HepG2 (cell line): ENCODE results near the gene UQCC2. TPM values are rescaled to one million over a fixed set of nuclear protein-coding genes. Genes with fewer than 3 reads are reported as not detected.

Experiments
- ATAC-seq: fragments of 200-7000 bp; cut with Tn5 transposase; 3 replicates; pipeline ENCODE4 v1.9.1; 2020; ENCODE audit warnings: mild to moderate bottlenecking, moderate library complexity
- BruUV-seq: library from RNA; stranded (reverse); fragments of 400-500 nt; replicated peaks from 2 replicates; lab custom pipeline; 2021; lab: Mats Ljungman, UMichigan
- CTCF ChIA-PET: fragments of 300-600 bp; formaldehyde crosslinking; extraction: SDS; loops from one replicate; lab custom pipeline; 2021; ENCODE audit warnings: low total read pairs, inconsistent platforms, low intra/inter-chr PET ratio; lab: Yijun Ruan, JAX
- POLR2A ChIA-PET: fragments of 350-600 bp; sonication (Branson Sonifier 250); formaldehyde crosslinking; loops from one replicate; lab custom pipeline; 2020; ENCODE audit warnings: antibody characterized with exemption, inconsistent platforms; lab: Yijun Ruan, JAX
- DNase-seq: peaks from one replicate; pipeline ENCODE4 v3.0.0-alpha.2; 2015; ENCODE audit warnings: low spot score
- FAIRE-seq: peaks from 3 replicates; lab custom pipeline; 2011; peaks lifted over from hg19 to GRCh38; lab: Jason Lieb, UNC
- H2AFZ ChIP-seq: one replicate; pipeline ENCODE4 v1.6.1; 2011; ENCODE audit warnings: low read length, inconsistent platforms
- H3K27ac ChIP-seq: fragments of 300-600 bp; 3 replicates; pipeline ENCODE4 v1.8.0; 2011; ENCODE audit warnings: mixed run types, mild to moderate bottlenecking, mixed read lengths, low read length, inconsistent platforms; ENCODE audit not compliant: insufficient read depth; ENCODE audit errors: extremely low read length
- H3K27me3 ChIP-seq, 2 experiments: fragments of 200-600 bp in 1 of 2; 2 replicates in 1 of 2; 3 replicates in 1 of 2; pipeline versions ENCODE4 v1.6.0 to v1.8.0; 2011; ENCODE audit warnings: low read length in 2 of 2, mild to moderate bottlenecking in 2 of 2, moderate library complexity in 2 of 2, inconsistent platforms in 1 of 2; ENCODE audit not compliant: insufficient read depth in 2 of 2, control insufficient read depth in 1 of 2
- H3K36me3 ChIP-seq, 2 experiments: fragments of 200-600 bp in 1 of 2; replicated peaks in 1 of 2; 2 replicates in 1 of 2; 3 replicates in 1 of 2; pipeline versions ENCODE4 v1.5.1 to v1.8.0; 2011; ENCODE audit warnings: low read length in 2 of 2, inconsistent platforms in 1 of 2; ENCODE audit not compliant: insufficient read depth in 2 of 2, control insufficient read depth in 1 of 2
- H3K4me1 ChIP-seq: 2 replicates; pipeline ENCODE4 v1.5.1; 2012; ENCODE audit warnings: low read length, inconsistent platforms; ENCODE audit not compliant: insufficient read depth
- H3K4me2 ChIP-seq: 2 replicates; pipeline ENCODE4 v1.6.0; 2011; ENCODE audit warnings: low read depth, low read length, inconsistent platforms
- H3K4me3 ChIP-seq, 3 experiments: fragments of 200-600 bp in 1 of 3; sonication (generic), shearing (Covaris generic) in 1 of 3; replicated peaks in 1 of 3; 2 replicates each; pipeline ENCODE4 v1.5.1; 2011 to 2016; ENCODE audit warnings: low read length in 3 of 3, inconsistent platforms in 2 of 3, low read depth in 2 of 3, mild to moderate bottlenecking in 2 of 3, control low read depth in 1 of 3, mixed read lengths in 1 of 3; ENCODE audit not compliant: insufficient read depth in 1 of 3
- H3K79me2 ChIP-seq: one replicate; pipeline ENCODE4 v1.6.1; 2011; ENCODE audit warnings: low read length, inconsistent platforms; ENCODE audit not compliant: insufficient read depth
- H3K9ac ChIP-seq: 2 replicates; pipeline ENCODE4 v1.6.0; 2011; ENCODE audit warnings: mild to moderate bottlenecking, low read depth, low read length, inconsistent platforms; ENCODE audit not compliant: insufficient read depth
- H3K9me3 ChIP-seq: 2 replicates; pipeline ENCODE4 v1.5.1; 2012; ENCODE audit warnings: mild to moderate bottlenecking, low read length
- H4K20me1 ChIP-seq: 2 replicates; pipeline ENCODE4 v1.6.0; 2011; ENCODE audit warnings: inconsistent platforms, mild to moderate bottlenecking, low read length, moderate library complexity; ENCODE audit not compliant: insufficient read depth
- CBX5 ChIP-seq: sonication (generic); formaldehyde crosslinking; IDR thresholded peaks from 2 replicates; pipeline ENCODE4 v1.4.0; 2020; ENCODE audit warnings: missing genetic modification reagents, borderline replicate concordance
- ELF4 ChIP-seq: sonication (generic); formaldehyde crosslinking; IDR thresholded peaks from 2 replicates; pipeline ENCODE4 v1.5.0; 2020; ENCODE audit warnings: missing genetic modification reagents, mild to moderate bottlenecking, moderate library complexity, borderline replicate concordance
- ETV5 ChIP-seq: IDR thresholded peaks from 2 replicates; pipeline ENCODE4 v1.6.1; 2018; ENCODE audit warnings: missing biosample characterization, missing genetic modification reagents, inconsistent platforms, borderline replicate concordance
- HNRNPLL ChIP-seq: fragments of 200-400 bp; formaldehyde crosslinking; IDR thresholded peaks from 2 replicates; pipeline ENCODE4 v1.6.1; 2017; ENCODE audit warnings: mild to moderate bottlenecking, low read depth, low read length; ENCODE audit not compliant: poor library complexity, severe bottlenecking
- NR2F2 ChIP-seq: IDR thresholded peaks from 2 replicates; pipeline ENCODE4 v1.6.1; 2012; ENCODE audit warnings: low read depth, inconsistent platforms, borderline replicate concordance
- RXRA ChIP-seq: sonication (generic); formaldehyde crosslinking; IDR thresholded peaks from 2 replicates; pipeline ENCODE4 v1.5.1; 2020; ENCODE audit warnings: missing genetic modification reagents
- SMARCC2 ChIP-seq: fragments of 450-650 bp; IDR thresholded peaks from 2 replicates; pipeline ENCODE4 v1.6.1; 2017; ENCODE audit warnings: antibody characterized with exemption, mild to moderate bottlenecking
- TARDBP ChIP-seq: sonication (generic); formaldehyde crosslinking; IDR thresholded peaks from 2 replicates; pipeline ENCODE4 v1.8.0; 2022; ENCODE audit warnings: mild to moderate bottlenecking, missing genetic modification reagents
- TBL1XR1 ChIP-seq: fragments of 150-350 bp; IDR thresholded peaks from 2 replicates; pipeline ENCODE4 v1.6.1; 2014; ENCODE audit warnings: borderline replicate concordance, low read length; ENCODE audit not compliant: partially characterized antibody
- TBX2 ChIP-seq: sonication (generic); formaldehyde crosslinking; IDR thresholded peaks from 2 replicates; pipeline ENCODE4 v1.5.0; 2020; ENCODE audit warnings: missing genetic modification reagents, mild to moderate bottlenecking, borderline replicate concordance
- ZFP82 ChIP-seq: sonication (generic); formaldehyde crosslinking; IDR thresholded peaks from 2 replicates; pipeline ENCODE4 v1.5.1; 2020; ENCODE audit warnings: mild to moderate bottlenecking, missing genetic modification reagents, borderline replicate concordance
- ZIK1 ChIP-seq: sonication (generic); formaldehyde crosslinking; IDR thresholded peaks from 2 replicates; pipeline ENCODE4 v1.5.0; 2020; ENCODE audit warnings: mild to moderate bottlenecking, low read depth, missing genetic modification reagents, borderline replicate concordance
- ZNF225 ChIP-seq: sonication (generic); formaldehyde crosslinking; IDR thresholded peaks from 2 replicates; pipeline ENCODE4 v1.4.0; 2020; ENCODE audit warnings: mild to moderate bottlenecking, missing genetic modification reagents
- ZNF432 ChIP-seq: sonication (generic); formaldehyde crosslinking; IDR thresholded peaks from 2 replicates; pipeline ENCODE4 v1.5.0; 2020; ENCODE audit warnings: missing genetic modification reagents, mild to moderate bottlenecking, borderline replicate concordance
- ZNF546 ChIP-seq: sonication (generic); formaldehyde crosslinking; conservative IDR thresholded peaks from 2 replicates; pipeline ENCODE4 v1.8.1; 2023; ENCODE audit warnings: mild to moderate bottlenecking, missing genetic modification reagents
- ZNF790 ChIP-seq: sonication (generic); formaldehyde crosslinking; IDR thresholded peaks from 2 replicates; pipeline ENCODE4 v1.8.0; 2022; ENCODE audit warnings: missing genetic modification reagents, mild to moderate bottlenecking, borderline replicate concordance
- WGBS: methylation state at CpG from one replicate; pipeline ENCODE4 v1.1.6; 2017; ENCODE audit warnings: low lambda C conversion rate; 5-methylcytosine and 5-hydroxymethylcytosine counted together
- in situ Hi-C: cut with HindIII; loops from 2 replicates; pipeline ENCODE4 v1.10.0; 2017; ENCODE audit warnings: low pct_unique_long_range_greater_than_20kb; ENCODE audit not compliant: extremely low pct_ligation_motif_present
- intact Hi-C: fragments of 100-400 bp; cut with micrococcal nuclease; formaldehyde crosslinking; loops from one replicate; pipeline ENCODE4 v1.10.0; 2022; ENCODE audit not compliant: unreplicated experiment
- polyA plus RNA-seq, 8 experiments: library from polyadenylated mRNA; depleted of rRNA in 3 of 8; stranded (reverse) in 7 of 8; unstranded in 1 of 8; fragments of >200 nt; fragmentation: Illumina TruSeq in 4 of 8; extraction: Trizol in 4 of 8; gene quantifications; 2 replicates each; pipeline versions ENCODE4 v1.2.1 to v1.2.3, GENCODE V29; 2011 to 2016; ENCODE audit warnings: low read depth in 4 of 8, missing spikeins in 1 of 8, mixed read lengths in 1 of 8; ENCODE audit not compliant: insufficient read depth in 1 of 8
- total RNA-seq, 5 experiments: library from RNA; depleted of rRNA; stranded (reverse); fragments of >200 nt; fragmentation: Illumina TruSeq; extraction: Trizol; gene quantifications; 2 replicates each; pipeline ENCODE4 v1.2.3, GENCODE V29; 2016; ENCODE audit warnings: low read depth in 1 of 5
- TF ChIP-seq, protein P1 (sequence below): sonication (generic); formaldehyde crosslinking; IDR thresholded peaks from 2 replicates; pipeline ENCODE4 v1.8.0; 2022; ENCODE audit warnings: missing genetic modification reagents, mild to moderate bottlenecking, inconsistent platforms, borderline replicate concordance
- TF ChIP-seq, protein P2 (sequence below): sonication (generic); formaldehyde crosslinking; IDR thresholded peaks from 2 replicates; pipeline ENCODE4 v1.5.1; 2020; ENCODE audit warnings: mild to moderate bottlenecking, moderate library complexity, missing genetic modification reagents
- TF ChIP-seq, protein P3 (sequence below): sonication (generic); formaldehyde crosslinking; IDR thresholded peaks from 2 replicates; pipeline ENCODE4 v1.4.0; 2020; ENCODE audit warnings: mild to moderate bottlenecking, missing genetic modification reagents
- TF ChIP-seq, protein P4 (sequence below): sonication (generic); formaldehyde crosslinking; IDR thresholded peaks from 2 replicates; pipeline ENCODE4 v1.4.0; 2020; ENCODE audit warnings: missing genetic modification reagents

Gene UQCC2
- total and polyA plus RNA-seq, 2 of the 13 experiments (the other 11 are each of a cell fraction or from before 2014, with no cell fraction given): 82.4 to 238 TPM

DNA sequence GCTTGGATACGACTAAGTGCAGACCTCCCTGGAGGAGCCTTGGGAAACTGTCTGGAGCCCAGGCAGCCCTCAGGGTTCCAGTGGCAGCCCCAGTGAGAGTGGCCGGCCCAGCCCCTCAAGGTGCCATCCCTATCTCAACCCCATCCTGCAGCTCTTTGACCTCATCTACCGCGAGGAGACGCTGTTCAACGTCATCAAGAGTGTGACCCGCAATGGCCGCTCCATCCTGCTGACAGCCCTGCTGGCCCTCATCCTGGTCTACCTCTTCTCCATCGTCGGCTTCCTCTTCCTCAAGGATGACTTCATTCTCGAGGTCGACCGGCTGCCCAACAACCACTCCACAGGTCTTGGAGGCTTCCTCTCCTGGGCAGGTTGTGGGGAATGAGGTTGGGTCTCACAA, 20.7 kb downstream of the UQCC2 start (continued):
- TF ChIP-seq, protein P1, sequence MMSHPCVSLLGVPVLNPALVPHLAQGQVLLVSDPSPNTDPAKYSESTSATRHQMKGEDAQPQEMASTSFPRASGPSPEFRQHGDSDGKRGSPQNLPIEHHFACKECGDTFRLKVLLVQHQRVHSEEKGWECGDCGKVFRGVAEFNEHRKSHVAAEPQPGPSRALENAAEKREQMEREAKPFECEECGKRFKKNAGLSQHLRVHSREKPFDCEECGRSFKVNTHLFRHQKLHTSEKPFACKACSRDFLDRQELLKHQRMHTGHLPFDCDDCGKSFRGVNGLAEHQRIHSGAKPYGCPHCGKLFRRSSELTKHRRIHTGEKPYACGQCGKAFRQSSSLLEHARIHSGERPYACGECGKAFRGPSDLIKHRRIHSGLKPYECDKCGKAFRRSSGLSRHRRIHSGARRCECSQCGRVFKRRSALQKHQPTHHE: no peak

DNA sequence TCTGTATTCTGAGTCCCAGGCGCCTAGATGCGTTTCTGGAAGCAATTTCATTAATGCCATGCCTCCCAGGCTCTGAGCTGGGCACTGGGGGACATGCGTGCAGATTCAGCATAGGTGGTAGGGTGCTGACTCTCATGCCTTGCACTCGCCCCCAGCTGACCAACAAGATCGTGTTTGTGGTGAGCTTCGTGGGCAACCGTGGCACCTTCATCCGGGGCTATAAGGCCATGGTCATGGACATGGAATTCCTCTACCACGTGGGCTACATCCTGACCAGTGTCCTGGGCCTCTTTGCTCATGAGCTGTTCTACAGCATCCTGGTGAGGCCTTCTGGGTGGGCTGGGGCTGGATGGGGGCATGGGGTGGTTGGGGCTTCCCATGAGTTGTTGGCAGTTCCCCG, 21.6 kb downstream of the UQCC2 start:
- CTCF ChIA-PET: no interaction called here
- TF ChIP-seq, protein P2, sequence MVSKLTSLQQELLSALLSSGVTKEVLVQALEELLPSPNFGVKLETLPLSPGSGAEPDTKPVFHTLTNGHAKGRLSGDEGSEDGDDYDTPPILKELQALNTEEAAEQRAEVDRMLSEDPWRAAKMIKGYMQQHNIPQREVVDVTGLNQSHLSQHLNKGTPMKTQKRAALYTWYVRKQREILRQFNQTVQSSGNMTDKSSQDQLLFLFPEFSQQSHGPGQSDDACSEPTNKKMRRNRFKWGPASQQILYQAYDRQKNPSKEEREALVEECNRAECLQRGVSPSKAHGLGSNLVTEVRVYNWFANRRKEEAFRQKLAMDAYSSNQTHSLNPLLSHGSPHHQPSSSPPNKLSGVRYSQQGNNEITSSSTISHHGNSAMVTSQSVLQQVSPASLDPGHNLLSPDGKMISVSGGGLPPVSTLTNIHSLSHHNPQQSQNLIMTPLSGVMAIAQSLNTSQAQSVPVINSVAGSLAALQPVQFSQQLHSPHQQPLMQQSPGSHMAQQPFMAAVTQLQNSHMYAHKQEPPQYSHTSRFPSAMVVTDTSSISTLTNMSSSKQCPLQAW (CRISPR knock-in tag): no peak
- TF ChIP-seq HNRNPLL: no peak
- TF ChIP-seq ZNF790 (CRISPR knock-in tag): no peak
- no peak for TF ChIP-seq ZFP82 (CRISPR knock-in tag)
- TF ChIP-seq ZNF546: no peak
- TF ChIP-seq CBX5 (CRISPR knock-in tag): no peak
- TF ChIP-seq ZNF225: no peak
- TF ChIP-seq NR2F2: no peak
- no peak for TF ChIP-seq ETV5 (CRISPR knock-in tag)
- TF ChIP-seq, protein P3, sequence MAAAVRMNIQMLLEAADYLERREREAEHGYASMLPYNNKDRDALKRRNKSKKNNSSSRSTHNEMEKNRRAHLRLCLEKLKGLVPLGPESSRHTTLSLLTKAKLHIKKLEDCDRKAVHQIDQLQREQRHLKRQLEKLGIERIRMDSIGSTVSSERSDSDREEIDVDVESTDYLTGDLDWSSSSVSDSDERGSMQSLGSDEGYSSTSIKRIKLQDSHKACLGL (CRISPR knock-in tag): no peak
- no peak for TF ChIP-seq SMARCC2
- no peak for TF ChIP-seq ELF4
- TF ChIP-seq, protein P4, sequence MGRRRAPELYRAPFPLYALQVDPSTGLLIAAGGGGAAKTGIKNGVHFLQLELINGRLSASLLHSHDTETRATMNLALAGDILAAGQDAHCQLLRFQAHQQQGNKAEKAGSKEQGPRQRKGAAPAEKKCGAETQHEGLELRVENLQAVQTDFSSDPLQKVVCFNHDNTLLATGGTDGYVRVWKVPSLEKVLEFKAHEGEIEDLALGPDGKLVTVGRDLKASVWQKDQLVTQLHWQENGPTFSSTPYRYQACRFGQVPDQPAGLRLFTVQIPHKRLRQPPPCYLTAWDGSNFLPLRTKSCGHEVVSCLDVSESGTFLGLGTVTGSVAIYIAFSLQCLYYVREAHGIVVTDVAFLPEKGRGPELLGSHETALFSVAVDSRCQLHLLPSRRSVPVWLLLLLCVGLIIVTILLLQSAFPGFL (CRISPR knock-in tag): no peak
- no peak for TF ChIP-seq TBL1XR1
- TF ChIP-seq ZIK1: no peak
- no peak for TF ChIP-seq TBX2 (CRISPR knock-in tag)
- TF ChIP-seq TARDBP (CRISPR knock-in tag): no peak
- TF ChIP-seq ZNF432 (CRISPR knock-in tag): no peak
- TF ChIP-seq RXRA (CRISPR knock-in tag): no peak
- Histone ChIP-seq H3K9ac (no peak overlapping the region), H3K4me2 (no peak overlapping the region), H2AFZ (no peak overlapping the region), H3K27me3 (no peaks in the 10 kb centered on the region), H3K36me3 (peaks cover 30 to 36% of the 10 kb centered on the region in 2 experiments; a peak in 3 of 5 replicates), H3K4me3 (no peak overlapping the region), H3K4me1 (no peaks in the 10 kb centered on the region), H4K20me1 (no peaks in the 10 kb centered on the region; the same call in 1 of the 2 replicates), H3K27ac (no peak overlapping the region), H3K79me2 (no peaks in the 10 kb centered on the region), H3K9me3 (no peaks in the 10 kb centered on the region)
- intact Hi-C loops: no loop called here
- DNase-seq (no peak), FAIRE-seq (no peak), ATAC-seq (no peak)
- POLR2A ChIA-PET: no interaction called here
- in situ Hi-C loops: no loop called here
- BruUV-seq: no TSS peak
- WGBS: 100% methylated on average over 4 of the region's 10 CpGs
